T-cell (primary cell): ENCODE measurements around the gene ZFAND2B. TPM values are rescaled to one million over a fixed set of nuclear protein-coding genes. Genes with fewer than 3 reads are reported as not detected.
"Not testable (repeated sequence)": the region's sequence is repeated elsewhere in the genome, so short reads cannot be mapped to it uniquely, and the experiment has no call there.

Experiments used
- ATAC-seq, 4 experiments: fragments of 200-7000 bp in 3 of 4; fragments of 150-1000 bp in 1 of 4; cut with Tn5 transposase; replicated peaks in 1 of 4; 1 replicate in 3 of 4; 2 replicates in 1 of 4; pipeline ENCODE4 v1.10.0; 2021; ENCODE audit warnings: moderate library complexity in 3 of 4, mild to moderate bottlenecking in 2 of 4, moderate number of reproducible peaks in 1 of 4
- CTCF ChIA-PET, 2 donors: fragments of 300-600 bp; sonication (Branson Sonifier 250); formaldehyde crosslinking; loops; one replicate each; lab custom pipeline; 2022; ENCODE audit warnings: antibody characterized with exemption in 2 of 2; lab: Charles Lee
- POLR2A ChIA-PET, 2 donors: fragments of 300-600 bp; sonication (Branson Sonifier 250); formaldehyde crosslinking; loops; one replicate each; lab custom pipeline; 2022; ENCODE audit warnings: antibody characterized with exemption in 2 of 2; lab: Charles Lee
- DNase-seq, 35 experiments: peaks; one replicate each; pipeline versions ENCODE4 v3.0.0 to v3.0.0-alpha.2; 2013 to 2023
- H3K27ac ChIP-seq: one replicate; pipeline ENCODE4 v1.5.1; 2013; ENCODE audit warnings: low read length
- H3K27me3 ChIP-seq, 2 experiments: replicated peaks in 1 of 2; 1 replicate in 1 of 2; 2 replicates in 1 of 2; pipeline versions ENCODE4 v1.6.1 to v1.7.0; 2013; ENCODE audit warnings: low read length in 1 of 2, mixed read lengths in 1 of 2; ENCODE audit not compliant: control insufficient read depth in 2 of 2, insufficient read depth in 2 of 2; ENCODE audit errors: extremely low read depth in 1 of 2
- H3K36me3 ChIP-seq, 2 donors: 1 replicate in 1 of 2; 2 replicates in 1 of 2; pipeline versions ENCODE4 v1.6.1 to v1.7.0; 2013; ENCODE audit warnings: low read length in 1 of 2; ENCODE audit not compliant: control insufficient read depth in 2 of 2, insufficient read depth in 1 of 2; ENCODE audit errors: extremely low read depth in 1 of 2
- H3K4me1 ChIP-seq, 2 experiments: 1 replicate in 1 of 2; 2 replicates in 1 of 2; pipeline versions ENCODE4 v1.6.1 to v1.7.0; 2013; ENCODE audit warnings: low read length in 2 of 2, mixed read lengths in 1 of 2; ENCODE audit not compliant: insufficient read depth in 2 of 2, control insufficient read depth in 1 of 2; ENCODE audit errors: extremely low read depth in 1 of 2
- H3K4me3 ChIP-seq, 2 donors: 1 replicate in 1 of 2; 2 replicates in 1 of 2; pipeline versions ENCODE4 v1.5.1 to v1.7.0; 2013; ENCODE audit warnings: mild to moderate bottlenecking in 2 of 2, low read length in 1 of 2, moderate library complexity in 1 of 2; ENCODE audit not compliant: control insufficient read depth in 1 of 2; ENCODE audit errors: extremely low read depth in 1 of 2
- H3K9me3 ChIP-seq: 2 replicates; pipeline ENCODE4 v1.7.0; 2013
- H3K27ac Mint-ChIP-seq, 2 donors: one replicate each; pipeline ENCODE4 v1.8.0; 2020 to 2021; ENCODE audit warnings: mild to moderate bottlenecking in 2 of 2, mixed read lengths in 2 of 2
- H3K27me3 Mint-ChIP-seq, 2 donors: one replicate each; pipeline ENCODE4 v1.8.0; 2021 to 2022; ENCODE audit warnings: mixed read lengths in 2 of 2
- H3K36me3 Mint-ChIP-seq: one replicate; pipeline ENCODE4 v1.8.0; 2021; ENCODE audit warnings: mixed read lengths
- H3K4me1 Mint-ChIP-seq, 3 donors: one replicate each; pipeline ENCODE4 v1.8.0; 2020 to 2022; ENCODE audit warnings: mixed read lengths in 3 of 3, mild to moderate bottlenecking in 1 of 3
- H3K4me3 Mint-ChIP-seq, 3 donors: one replicate each; pipeline ENCODE4 v1.8.0; 2020 to 2022; ENCODE audit warnings: mild to moderate bottlenecking in 3 of 3, mixed read lengths in 3 of 3, moderate library complexity in 3 of 3
- H3K9me3 Mint-ChIP-seq, 3 donors: one replicate each; pipeline ENCODE4 v1.8.0; 2020 to 2022; ENCODE audit warnings: mixed read lengths in 3 of 3
- WGBS: methylation state at CpG from one replicate; pipeline ENCODE4 v1.1.5; 2013; ENCODE audit warnings: missing lambda C conversion rate; ENCODE audit not compliant: insufficient coverage; 5-methylcytosine and 5-hydroxymethylcytosine counted together
- total RNA-seq, 35 experiments: library from RNA in 6 of 35; stranded (reverse) in 6 of 35; fragments of 120-200 nt in 1 of 35; gene quantifications; one replicate each; pipeline versions ENCODE4 v1.2.1 to v1.2.4 and lab custom pipeline; 2013 to 2026

Gene ZFAND2B
- total RNA-seq, 5 donors from 2014 or later (not counting 1 experiment from before 2014, with no cell fraction given) = 61.7 to 91.6 (median 85.6) TPM

DNA sequence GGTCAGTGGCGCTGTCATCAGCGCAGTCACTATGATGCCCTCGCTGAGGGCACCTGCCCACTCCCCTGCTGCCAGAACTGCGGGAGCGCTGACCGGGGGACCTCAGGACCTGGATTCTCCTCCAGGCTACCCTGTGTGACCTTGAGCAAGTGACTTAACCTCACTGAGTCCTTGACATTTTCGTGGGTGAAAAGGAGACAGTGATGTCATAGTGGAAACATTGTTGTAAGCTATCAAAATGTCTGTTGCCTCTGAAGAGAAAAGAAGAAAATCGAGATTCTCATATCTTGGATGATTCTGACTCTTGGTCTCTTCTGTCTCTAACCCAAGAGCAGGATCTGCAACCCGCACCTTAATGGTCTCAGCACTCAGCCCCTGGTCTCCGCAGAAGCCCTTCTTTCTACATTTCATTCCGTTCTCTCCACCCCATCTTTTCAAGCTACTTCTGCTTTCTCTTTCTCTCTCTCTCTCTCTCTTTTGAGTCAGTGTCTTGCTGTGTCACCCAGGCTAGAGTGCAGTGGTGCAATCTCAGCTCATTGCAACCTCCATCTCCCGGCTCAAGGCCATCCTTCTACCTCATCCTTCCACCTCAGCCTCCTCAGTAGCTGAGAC, 48.1 kb downstream of the ZFAND2B start:
- Mint-ChIP-seq H3K9me3 (no peaks in the 10 kb centered on the region), H3K27ac (peak overlapping the region; percentile 88 to 98), H3K27me3 (peaks cover 1 to 3% of the 10 kb centered on the region in 2 donors), H3K4me3 (peak overlapping the region; percentile 75 to 96 (median 83)), H3K4me1 (peaks cover 40 to 41% (median 41%) of the 10 kb centered on the region in 3 donors), H3K36me3 (peaks cover 24% of the 10 kb centered on the region)
- Histone ChIP-seq H3K27ac (peak overlapping the region; percentile 94), H3K9me3 (no peaks in the 10 kb centered on the region), H3K27me3 (no peaks in the 10 kb centered on the region), H3K4me1 (peaks cover 20 to 40% of the 10 kb centered on the region in 2 experiments), H3K36me3 (peaks cover 13 to 25% of the 10 kb centered on the region in 2 donors), H3K4me3 (peak overlapping the region; percentile 95 to 99)
- 10% methylated on average over 6 of the region's 12 CpGs for WGBS
- CTCF ChIA-PET = interaction anchor here (0.6 to 2.7 kb wide), 18 partner anchors 8 to 78 kb away, joined by 3 to 38 read pairs (median 5); partner anchors contain the start of genes ANKZF1 (in 1 of the 2), ATG9A (in 1 of the 2), CNPPD1 (in 1 of the 2) and DNAJB2 (in 1 of the 2)
- POLR2A ChIA-PET = interaction anchor here (0.6 to 2.7 kb wide), 10 partner anchors 10 to 968 kb away, joined by 3 to 32 read pairs (median 7); partner anchors contain the start of genes GLB1L (in 2 of the 2), STK16 (in 2 of the 2), ANKZF1 (in 1 of the 2) and ATG9A (in 1 of the 2)
- DNase-seq (peak in 19 of 35 experiments; percentile 17 to 72 (median 36)), ATAC-seq (peak; percentile 18 to 33 (median 21))

DNA sequence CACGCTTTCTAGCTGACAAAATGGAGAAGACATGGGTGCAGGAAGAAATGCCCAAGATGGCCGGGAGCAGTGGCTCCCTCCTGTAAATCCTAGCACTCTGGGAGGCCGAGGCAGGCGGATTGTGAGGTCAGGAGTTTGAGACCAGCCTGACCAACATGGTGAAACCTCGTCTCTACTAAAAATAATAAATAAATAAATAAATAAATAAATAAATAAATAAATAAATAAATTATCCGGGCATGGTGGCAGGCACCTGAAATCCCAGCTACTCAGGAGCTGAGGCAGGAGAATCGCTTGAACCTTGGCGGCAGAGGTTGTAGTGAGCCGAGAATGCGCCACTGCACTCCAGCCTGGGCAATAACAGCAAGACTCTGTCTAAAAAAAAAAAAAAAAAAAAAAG, 52.4 kb downstream of the ZFAND2B start:
- not testable (repeated sequence) for DNase-seq

More for the DNA sequence above, 52.4 kb downstream of the ZFAND2B start:
- not testable (repeated sequence) for H3K27ac Mint-ChIP-seq, H3K4me3 Mint-ChIP-seq, H3K4me3 ChIP-seq, H3K27me3 ChIP-seq, H3K36me3 Mint-ChIP-seq, H3K27me3 Mint-ChIP-seq, H3K27ac ChIP-seq, H3K36me3 ChIP-seq, H3K9me3 ChIP-seq, ATAC-seq, H3K9me3 Mint-ChIP-seq
- ChIA-PET CTCF (interaction anchor here (0.6 to 1.1 kb wide), 8 partner anchors 9 to 796 kb away, joined by 3 to 7 read pairs (median 3); partner anchors contain the start of genes BCS1L (in 1 of the 2), DNAJB2 (in 1 of the 2) and ZNF142 (in 1 of the 2)), POLR2A (interaction anchor here in 1 of 2 donors (0.7 kb wide), 1 partner anchor 208 kb away, joined by 4 read pairs; no protein-coding TSS in a partner anchor)
- H3K4me1 ChIP-seq = peaks cover 0 to 12% of the 10 kb centered on the region in 2 experiments
- WGBS = 93% methylated on average over 3 of the region's 10 CpGs
- H3K4me1 Mint-ChIP-seq = peaks cover 11 to 20% (median 14%) of the 10 kb centered on the region in 3 donors

Other genes with a start within 250 kb of the ZFAND2B start
- not detected for gene CDK5R2, start 247.1 kb upstream of the ZFAND2B start, total RNA-seq
- not detected for gene FEV, start 221.6 kb upstream of the ZFAND2B start, total RNA-seq
- not detected for gene CRYBA2, start 213.4 kb upstream of the ZFAND2B start, total RNA-seq
- under 1 TPM in 1 of 5 donors, not detected in 4; 0.16 TPM for gene CFAP65, start 165.3 kb upstream of the ZFAND2B start, total RNA-seq
- under 1 TPM in 2 of 5 donors, not detected in 3; 0.12 to 0.28 TPM for gene IHH, start 145.9 kb upstream of the ZFAND2B start, total RNA-seq
- 10 to 100 TPM; 17.3 to 21.1 (median 18.2) TPM for gene NHEJ1, start 46.0 kb upstream of the ZFAND2B start, total RNA-seq
- gene SLC23A3, start 36.8 kb upstream of the ZFAND2B start, total RNA-seq = 1 to 10 TPM in 3 of 5 donors, under 1 TPM in 2; 0.54 to 8.7 (median 5.1) TPM
- 10 to 100 TPM; 49.2 to 89.5 (median 83.2) TPM for gene CNPPD1, start 29.9 kb upstream of the ZFAND2B start, total RNA-seq
- gene RETREG2, start 28.5 kb upstream of the ZFAND2B start, total RNA-seq = 100 to 1,000 TPM in 3 of 5 donors, 10 to 100 TPM in 2; 85.2 to 131 (median 109) TPM
- 10 to 100 TPM in 3 of 5 donors, 1 to 10 TPM in 2; 4.1 to 16.5 (median 13.0) TPM for gene ABCB6, start 12.2 kb downstream of the ZFAND2B start, total RNA-seq
- 10 to 100 TPM; 52.5 to 72.9 (median 57.6) TPM for gene ATG9A, start 22.9 kb downstream of the ZFAND2B start, total RNA-seq
- gene ANKZF1, start 23.0 kb downstream of the ZFAND2B start, total RNA-seq = 100 to 1,000 TPM; 119 to 220 (median 194) TPM
- 1 to 10 TPM; 1.1 to 3.0 (median 1.8) TPM for gene GLB1L, start 38.7 kb downstream of the ZFAND2B start, total RNA-seq
- gene STK16, start 38.7 kb downstream of the ZFAND2B start, total RNA-seq = 10 to 100 TPM; 19.3 to 26.6 (median 21.3) TPM
- not detected for gene TUBA4B, start 46.5 kb downstream of the ZFAND2B start, total RNA-seq
- 100 to 1,000 TPM; 108 to 196 (median 121) TPM for gene TUBA4A, start 47.1 kb downstream of the ZFAND2B start, total RNA-seq
- gene DNAJB2, start 72.6 kb downstream of the ZFAND2B start, total RNA-seq = 100 to 1,000 TPM in 2 of 5 donors, 10 to 100 TPM in 3; 83.0 to 150 (median 91.8) TPM
- under 1 TPM in 1 of 5 donors, not detected in 4; 0.63 TPM for gene PTPRN, start 102.6 kb downstream of the ZFAND2B start, total RNA-seq
- gene RESP18, start 126.0 kb downstream of the ZFAND2B start, total RNA-seq = not detected
- 10 to 100 TPM; 73.5 to 88.8 (median 85.4) TPM for gene DNPEP, start 181.1 kb downstream of the ZFAND2B start, total RNA-seq
- 1 to 10 TPM in 2 of 5 donors, under 1 TPM in 1, not detected in 2; 0.98 to 1.3 (median 1.3) TPM for gene DES, start 211.6 kb downstream of the ZFAND2B start, total RNA-seq
- gene SPEG, start 228.1 kb downstream of the ZFAND2B start, total RNA-seq = 10 to 100 TPM; 13.8 to 23.9 (median 18.9) TPM